GM23338 (cell line): ENCODE data around the gene GPHN. TPM values are rescaled to one million over a fixed set of nuclear protein-coding genes. Genes with fewer than 3 reads are reported as not detected.

Experiments
- ATAC-seq: fragments of 200-7000 bp; cut with Tn5 transposase; 3 replicates; pipeline ENCODE4 v1.9.1; 2020
- DNase-seq: peaks from one replicate; pipeline ENCODE4 v3.0.0-alpha.2; 2015; ENCODE audit warnings: low spot score
- H2AFZ ChIP-seq: fragments of 200-600 bp; sonication (generic); 2 replicates; pipeline ENCODE4 v1.8.0; 2016; ENCODE audit warnings: antibody characterized with exemption, mild to moderate bottlenecking, moderate library complexity
- H3F3A ChIP-seq: fragments of 200-600 bp; sonication (generic); replicated peaks from 2 replicates; pipeline ENCODE4 v1.8.0; 2017; ENCODE audit warnings: antibody characterized with exemption, mixed run types, low read depth
- H3K27ac ChIP-seq: fragments of 200-600 bp; sonication (generic); 2 replicates; pipeline ENCODE4 v1.6.1; 2016; ENCODE audit warnings: low read depth
- H3K27me3 ChIP-seq: fragments of 200-600 bp; sonication (generic); 2 replicates; pipeline ENCODE4 v1.8.0; 2016; ENCODE audit warnings: mild to moderate bottlenecking, mixed run types, moderate library complexity; ENCODE audit not compliant: insufficient read depth
- H3K36me3 ChIP-seq: fragments of 200-600 bp; sonication (generic); 2 replicates; pipeline ENCODE4 v1.8.0; 2016; ENCODE audit warnings: mild to moderate bottlenecking; ENCODE audit not compliant: insufficient read depth
- H3K4me1 ChIP-seq: fragments of 200-600 bp; sonication (generic); 2 replicates; pipeline ENCODE4 v1.8.0; 2016; ENCODE audit warnings: mild to moderate bottlenecking, moderate library complexity; ENCODE audit not compliant: insufficient read depth
- H3K4me2 ChIP-seq: fragments of 200-600 bp; sonication (generic); 2 replicates; pipeline ENCODE4 v1.7.1; 2017; ENCODE audit warnings: mixed run types
- H3K4me3 ChIP-seq: fragments of 200-600 bp; sonication (generic); 2 replicates; pipeline ENCODE4 v1.6.1; 2016; ENCODE audit warnings: mixed run types
- H3K79me2 ChIP-seq: fragments of 200-600 bp; sonication (generic); replicated peaks from 2 replicates; pipeline ENCODE4 v1.8.0; 2017; ENCODE audit warnings: mild to moderate bottlenecking; ENCODE audit not compliant: insufficient read depth
- H3K9me2 ChIP-seq: fragments of 200-600 bp; sonication (generic); 2 replicates; pipeline ENCODE4 v1.8.0; 2017; ENCODE audit not compliant: insufficient read depth
- H4K20me1 ChIP-seq: fragments of 200-600 bp; sonication (generic); replicated peaks from 2 replicates; pipeline ENCODE4 v1.8.0; 2017; ENCODE audit warnings: mild to moderate bottlenecking; ENCODE audit not compliant: insufficient read depth
- H3K27ac Mint-ChIP-seq: 2 replicates; pipeline ENCODE4 v1.8.0; 2020; ENCODE audit warnings: inconsistent platforms, mild to moderate bottlenecking, moderate library complexity, mixed read lengths
- H3K27me3 Mint-ChIP-seq: 3 replicates; pipeline ENCODE4 v1.8.0; 2022; ENCODE audit warnings: low read depth, mild to moderate bottlenecking, moderate library complexity, mixed read lengths, inconsistent platforms; ENCODE audit not compliant: insufficient read depth, poor library complexity
- H3K36me3 Mint-ChIP-seq: 3 replicates; pipeline ENCODE4 v1.8.0; 2021; ENCODE audit warnings: low read depth, mild to moderate bottlenecking, inconsistent platforms, moderate library complexity, mixed read lengths
- H3K4me1 Mint-ChIP-seq: 3 replicates; pipeline ENCODE4 v1.8.0; 2020; ENCODE audit warnings: mild to moderate bottlenecking, inconsistent platforms, mixed read lengths
- H3K4me3 Mint-ChIP-seq: 3 replicates; pipeline ENCODE4 v1.8.0; 2021; ENCODE audit warnings: moderate library complexity, mild to moderate bottlenecking, inconsistent platforms, mixed read lengths
- H3K9me3 Mint-ChIP-seq: 3 replicates; pipeline ENCODE4 v1.8.0; 2020; ENCODE audit warnings: moderate library complexity, mild to moderate bottlenecking, inconsistent platforms, mixed read lengths
- ETS1 ChIP-seq: IDR thresholded peaks from 2 replicates; pipeline ENCODE4 v1.6.1; 2016; ENCODE audit warnings: antibody characterized with exemption
- NANOG ChIP-seq: IDR thresholded peaks from 2 replicates; pipeline ENCODE4 v1.6.1; 2016; ENCODE audit warnings: antibody characterized with exemption, borderline replicate concordance
- STAT1 ChIP-seq: IDR thresholded peaks from one replicate; pipeline ENCODE4 v1.6.1; 2016; ENCODE audit warnings: antibody characterized with exemption; ENCODE audit not compliant: unreplicated experiment
- ZNF114 ChIP-seq: fragments of 250-450 bp; sonication (Bioruptor Pico); IDR thresholded peaks from 2 replicates; pipeline ENCODE4 v1.5.0; 2020; ENCODE audit warnings: mild to moderate bottlenecking, moderate library complexity
- polyA plus RNA-seq: library from polyadenylated mRNA; unstranded; fragments of >200 nt; fragmentation: Nextera tagmentation; extraction: Ambion mirVana; gene quantifications from 2 replicates; pipeline ENCODE4 v1.2.1, GENCODE V29; 2016
- total RNA-seq: library from RNA; depleted of rRNA; stranded (reverse); fragments of >200 nt; shearing (Covaris generic); gene quantifications from 2 replicates; pipeline ENCODE4 v1.2.3, GENCODE V29; 2014
- TF ChIP-seq, protein P1 (sequence below), 2 experiments: fragments of 200-600 bp in 1 of 2; sonication (generic) in 1 of 2; conservative IDR thresholded peaks; 2 replicates each; pipeline versions ENCODE4 v1.5.1 to v1.6.1; 2016 to 2017; ENCODE audit warnings: antibody characterized with exemption in 2 of 2, low read depth in 2 of 2, mild to moderate bottlenecking in 2 of 2, moderate library complexity in 1 of 2
- TF ChIP-seq, protein P2 (sequence below): fragments of 250-450 bp; sonication (Bioruptor Pico); IDR thresholded peaks from 2 replicates; pipeline ENCODE4 v1.5.0; 2020; ENCODE audit warnings: mild to moderate bottlenecking, moderate library complexity

The GPHN gene
- total and polyA plus RNA-seq, 2 experiments from 2014 or later = 17.6 to 20.6 TPM

DNA sequence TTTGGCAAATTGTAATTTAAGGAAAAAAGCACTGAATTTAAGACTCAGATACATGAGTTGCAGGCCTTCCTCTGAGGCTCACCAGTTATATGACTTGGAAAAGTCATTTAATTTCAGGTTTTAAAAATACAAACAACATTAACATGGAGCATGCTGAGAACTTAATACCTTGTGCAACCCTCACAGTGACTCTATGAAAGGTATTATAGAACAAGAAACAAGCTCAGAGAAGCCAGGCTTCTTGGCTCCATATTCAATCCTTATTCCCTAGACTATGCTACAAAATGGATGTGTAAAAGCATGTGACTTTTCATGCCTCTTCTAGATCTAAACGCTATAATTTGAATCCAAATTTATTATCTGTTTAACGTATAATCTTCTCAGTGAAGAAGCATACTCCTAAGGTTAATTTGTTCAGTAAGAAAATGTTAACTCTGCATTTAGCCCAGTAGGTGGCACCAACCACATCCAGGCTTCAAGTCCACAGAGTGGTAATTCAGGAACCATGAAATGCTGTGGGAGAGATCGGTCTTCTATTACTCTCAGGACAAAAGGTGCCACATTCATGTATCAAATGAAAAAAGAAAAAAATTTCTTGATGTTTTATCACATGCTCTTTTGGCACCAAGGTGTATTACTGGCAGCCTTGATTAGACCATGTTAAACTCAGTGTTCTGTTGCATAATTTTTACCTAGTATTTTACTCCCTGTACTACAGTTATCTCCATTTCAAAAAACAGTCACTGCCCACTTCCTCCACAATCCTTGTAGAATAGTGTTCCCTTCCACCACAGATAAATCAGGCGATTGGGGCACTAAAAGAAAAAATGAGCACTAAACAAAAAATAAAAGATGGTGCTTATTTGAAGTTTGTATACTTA lies 12.5 kb upstream of the GPHN start:
- Histone ChIP-seq H3K4me2 (no peak overlapping the region), H3K36me3 (no peaks in the 10 kb centered on the region), H3K4me3 (no peak overlapping the region), H3K27ac (no peak overlapping the region), H4K20me1 (no peaks in the 10 kb centered on the region), H2AFZ (no peak overlapping the region), H3K79me2 (no peaks in the 10 kb centered on the region), H3K27me3 (no peaks in the 10 kb centered on the region), H3K4me1 (no peaks in the 10 kb centered on the region), H3F3A (no peaks in the 10 kb centered on the region), H3K9me2 (no peaks in the 10 kb centered on the region)
- no peaks in the 10 kb centered on the region for H3K9me3 Mint-ChIP-seq
- peak; percentile 93 for ATAC-seq
- H3K36me3 Mint-ChIP-seq = no peaks in the 10 kb centered on the region
- peak; percentile 69 for DNase-seq
- no peak for TF ChIP-seq ZNF114 (CRISPR knock-in tag)
- TF ChIP-seq STAT1 = no peak
- TF ChIP-seq, protein P1, sequence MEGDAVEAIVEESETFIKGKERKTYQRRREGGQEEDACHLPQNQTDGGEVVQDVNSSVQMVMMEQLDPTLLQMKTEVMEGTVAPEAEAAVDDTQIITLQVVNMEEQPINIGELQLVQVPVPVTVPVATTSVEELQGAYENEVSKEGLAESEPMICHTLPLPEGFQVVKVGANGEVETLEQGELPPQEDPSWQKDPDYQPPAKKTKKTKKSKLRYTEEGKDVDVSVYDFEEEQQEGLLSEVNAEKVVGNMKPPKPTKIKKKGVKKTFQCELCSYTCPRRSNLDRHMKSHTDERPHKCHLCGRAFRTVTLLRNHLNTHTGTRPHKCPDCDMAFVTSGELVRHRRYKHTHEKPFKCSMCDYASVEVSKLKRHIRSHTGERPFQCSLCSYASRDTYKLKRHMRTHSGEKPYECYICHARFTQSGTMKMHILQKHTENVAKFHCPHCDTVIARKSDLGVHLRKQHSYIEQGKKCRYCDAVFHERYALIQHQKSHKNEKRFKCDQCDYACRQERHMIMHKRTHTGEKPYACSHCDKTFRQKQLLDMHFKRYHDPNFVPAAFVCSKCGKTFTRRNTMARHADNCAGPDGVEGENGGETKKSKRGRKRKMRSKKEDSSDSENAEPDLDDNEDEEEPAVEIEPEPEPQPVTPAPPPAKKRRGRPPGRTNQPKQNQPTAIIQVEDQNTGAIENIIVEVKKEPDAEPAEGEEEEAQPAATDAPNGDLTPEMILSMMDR (conservative IDR thresholded peaks at IDR 0.05; ENCODE audit: low read depth in 2 of 2) = peak; percentile 83
- TF ChIP-seq ETS1 = no peak
- TF ChIP-seq, protein P2, sequence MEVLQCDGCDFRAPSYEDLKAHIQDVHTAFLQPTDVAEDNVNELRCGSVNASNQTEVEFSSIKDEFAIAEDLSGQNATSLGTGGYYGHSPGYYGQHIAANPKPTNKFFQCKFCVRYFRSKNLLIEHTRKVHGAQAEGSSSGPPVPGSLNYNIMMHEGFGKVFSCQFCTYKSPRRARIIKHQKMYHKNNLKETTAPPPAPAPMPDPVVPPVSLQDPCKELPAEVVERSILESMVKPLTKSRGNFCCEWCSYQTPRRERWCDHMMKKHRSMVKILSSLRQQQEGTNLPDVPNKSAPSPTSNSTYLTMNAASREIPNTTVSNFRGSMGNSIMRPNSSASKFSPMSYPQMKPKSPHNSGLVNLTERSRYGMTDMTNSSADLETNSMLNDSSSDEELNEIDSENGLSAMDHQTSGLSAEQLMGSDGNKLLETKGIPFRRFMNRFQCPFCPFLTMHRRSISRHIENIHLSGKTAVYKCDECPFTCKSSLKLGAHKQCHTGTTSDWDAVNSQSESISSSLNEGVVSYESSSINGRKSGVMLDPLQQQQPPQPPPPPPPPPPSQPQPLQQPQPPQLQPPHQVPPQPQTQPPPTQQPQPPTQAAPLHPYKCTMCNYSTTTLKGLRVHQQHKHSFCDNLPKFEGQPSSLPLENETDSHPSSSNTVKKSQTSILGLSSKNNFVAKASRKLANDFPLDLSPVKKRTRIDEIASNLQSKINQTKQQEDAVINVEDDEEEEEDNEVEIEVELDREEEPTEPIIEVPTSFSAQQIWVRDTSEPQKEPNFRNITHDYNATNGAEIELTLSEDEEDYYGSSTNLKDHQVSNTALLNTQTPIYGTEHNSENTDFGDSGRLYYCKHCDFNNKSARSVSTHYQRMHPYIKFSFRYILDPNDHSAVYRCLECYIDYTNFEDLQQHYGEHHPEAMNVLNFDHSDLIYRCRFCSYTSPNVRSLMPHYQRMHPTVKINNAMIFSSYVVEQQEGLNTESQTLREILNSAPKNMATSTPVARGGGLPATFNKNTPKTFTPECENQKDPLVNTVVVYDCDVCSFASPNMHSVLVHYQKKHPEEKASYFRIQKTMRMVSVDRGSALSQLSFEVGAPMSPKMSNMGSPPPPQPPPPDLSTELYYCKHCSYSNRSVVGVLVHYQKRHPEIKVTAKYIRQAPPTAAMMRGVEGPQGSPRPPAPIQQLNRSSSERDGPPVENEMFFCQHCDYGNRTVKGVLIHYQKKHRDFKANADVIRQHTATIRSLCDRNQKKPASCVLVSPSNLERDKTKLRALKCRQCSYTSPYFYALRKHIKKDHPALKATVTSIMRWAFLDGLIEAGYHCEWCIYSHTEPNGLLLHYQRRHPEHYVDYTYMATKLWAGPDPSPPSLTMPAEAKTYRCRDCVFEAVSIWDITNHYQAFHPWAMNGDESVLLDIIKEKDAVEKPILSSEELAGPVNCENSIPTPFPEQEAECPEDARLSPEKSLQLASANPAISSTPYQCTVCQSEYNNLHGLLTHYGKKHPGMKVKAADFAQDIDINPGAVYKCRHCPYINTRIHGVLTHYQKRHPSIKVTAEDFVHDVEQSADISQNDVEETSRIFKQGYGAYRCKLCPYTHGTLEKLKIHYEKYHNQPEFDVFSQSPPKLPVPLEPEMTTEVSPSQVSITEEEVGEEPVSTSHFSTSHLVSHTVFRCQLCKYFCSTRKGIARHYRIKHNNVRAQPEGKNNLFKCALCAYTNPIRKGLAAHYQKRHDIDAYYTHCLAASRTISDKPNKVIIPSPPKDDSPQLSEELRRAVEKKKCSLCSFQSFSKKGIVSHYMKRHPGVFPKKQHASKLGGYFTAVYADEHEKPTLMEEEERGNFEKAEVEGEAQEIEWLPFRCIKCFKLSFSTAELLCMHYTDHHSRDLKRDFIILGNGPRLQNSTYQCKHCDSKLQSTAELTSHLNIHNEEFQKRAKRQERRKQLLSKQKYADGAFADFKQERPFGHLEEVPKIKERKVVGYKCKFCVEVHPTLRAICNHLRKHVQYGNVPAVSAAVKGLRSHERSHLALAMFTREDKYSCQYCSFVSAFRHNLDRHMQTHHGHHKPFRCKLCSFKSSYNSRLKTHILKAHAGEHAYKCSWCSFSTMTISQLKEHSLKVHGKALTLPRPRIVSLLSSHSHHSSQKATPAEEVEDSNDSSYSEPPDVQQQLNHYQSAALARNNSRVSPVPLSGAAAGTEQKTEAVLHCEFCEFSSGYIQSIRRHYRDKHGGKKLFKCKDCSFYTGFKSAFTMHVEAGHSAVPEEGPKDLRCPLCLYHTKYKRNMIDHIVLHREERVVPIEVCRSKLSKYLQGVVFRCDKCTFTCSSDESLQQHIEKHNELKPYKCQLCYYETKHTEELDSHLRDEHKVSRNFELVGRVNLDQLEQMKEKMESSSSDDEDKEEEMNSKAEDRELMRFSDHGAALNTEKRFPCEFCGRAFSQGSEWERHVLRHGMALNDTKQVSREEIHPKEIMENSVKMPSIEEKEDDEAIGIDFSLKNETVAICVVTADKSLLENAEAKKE (CRISPR knock-in tag) = no peak
- TF ChIP-seq NANOG = no peak
- H3K4me3 Mint-ChIP-seq = no peak overlapping the region
- H3K27me3 Mint-ChIP-seq = peaks cover 4% of the 10 kb centered on the region
- H3K27ac Mint-ChIP-seq = no peak overlapping the region
- peaks cover 5% of the 10 kb centered on the region; the same call in 1 of the 3 replicates for H3K4me1 Mint-ChIP-seq
